IMR-90 (cell line): ENCODE measurements around the gene CTPS2. TPM values are rescaled to one million over a fixed set of nuclear protein-coding genes. Genes with fewer than 3 reads are reported as not detected.

ENCODE experiments used
- ATAC-seq: fragments of 200-7000 bp; cut with Tn5 transposase; 2 replicates; pipeline ENCODE4 v1.9.1; 2020; ENCODE audit warnings: low read depth, mild to moderate bottlenecking, moderate library complexity
- BruUV-seq: library from RNA; stranded (reverse); fragments of 400-500 nt; replicated peaks from 2 replicates; lab custom pipeline; 2021; lab: Mats Ljungman, UMichigan
- CTCF ChIA-PET: fragments of 300-600 bp; formaldehyde crosslinking; extraction: SDS; loops from one replicate; lab custom pipeline; 2021; ENCODE audit warnings: antibody characterized with exemption; lab: Yijun Ruan, JAX
- POLR2A ChIA-PET: fragments of 300-600 bp; sonication (Branson Sonifier 250); formaldehyde crosslinking; loops from one replicate; lab custom pipeline; 2022; ENCODE audit warnings: antibody characterized with exemption; ENCODE audit not compliant: unreplicated experiment; lab: Charles Lee
- DNase-seq: peaks from one replicate; pipeline ENCODE4 v3.0.0; 2013
- H2AFZ ChIP-seq: replicated peaks from 2 replicates; pipeline ENCODE3; 2013; ENCODE audit warnings: low read length, mild to moderate bottlenecking; ENCODE audit not compliant: poor library complexity
- H2AK5ac ChIP-seq: 2 replicates; pipeline ENCODE4 v1.6.1; 2013; ENCODE audit warnings: low read depth, low read length, inconsistent platforms
- H2AK9ac ChIP-seq: replicated peaks from 2 replicates; pipeline ENCODE3; 2013; ENCODE audit warnings: mild to moderate bottlenecking, low read depth, low read length, moderate library complexity; ENCODE audit not compliant: poor library complexity
- H2BK120ac ChIP-seq: 2 replicates; pipeline ENCODE4 v1.6.1; 2013; ENCODE audit warnings: low read depth, low read length, inconsistent platforms
- H2BK15ac ChIP-seq: 3 replicates; pipeline ENCODE4 v1.6.1; 2013; ENCODE audit warnings: low read depth, low read length, inconsistent platforms
- H2BK20ac ChIP-seq: 2 replicates; pipeline ENCODE4 v1.6.1; 2013; ENCODE audit warnings: low read depth, mild to moderate bottlenecking, inconsistent platforms, low read length, moderate library complexity
- H2BK5ac ChIP-seq: 2 replicates; pipeline ENCODE4 v1.6.1; 2013; ENCODE audit warnings: mild to moderate bottlenecking, low read depth, low read length, inconsistent platforms; ENCODE audit not compliant: poor library complexity, severe bottlenecking
- H3K14ac ChIP-seq: replicated peaks from 2 replicates; pipeline ENCODE4 v1.6.1; 2013; ENCODE audit warnings: low read depth, low read length, inconsistent platforms
- H3K18ac ChIP-seq: 2 replicates; pipeline ENCODE4 v1.6.1; 2013; ENCODE audit warnings: low read depth, low read length, control low read depth
- H3K23ac ChIP-seq: 2 replicates; pipeline ENCODE4 v1.6.1; 2013; ENCODE audit warnings: low read depth, low read length, inconsistent platforms
- H3K27ac ChIP-seq: 2 replicates; pipeline ENCODE4 v1.5.1; 2013; ENCODE audit warnings: mild to moderate bottlenecking, control low read depth, low read length; ENCODE audit not compliant: insufficient read depth
- H3K27me3 ChIP-seq: 2 replicates; pipeline ENCODE4 v1.6.1; 2013; ENCODE audit warnings: low read length; ENCODE audit not compliant: control insufficient read depth, insufficient read depth
- H3K36me3 ChIP-seq: 2 replicates; pipeline ENCODE4 v1.6.1; 2013; ENCODE audit warnings: low read length, mixed read lengths; ENCODE audit not compliant: control insufficient read depth, insufficient read depth
- H3K4ac ChIP-seq: 2 replicates; pipeline ENCODE4 v1.6.1; 2013; ENCODE audit warnings: low read depth, low read length, inconsistent platforms
- H3K4me1 ChIP-seq: 2 replicates; pipeline ENCODE4 v1.6.1; 2013; ENCODE audit warnings: low read length, mixed read lengths; ENCODE audit not compliant: control insufficient read depth, insufficient read depth
- H3K4me2 ChIP-seq: 2 replicates; pipeline ENCODE4 v1.6.1; 2013; ENCODE audit warnings: low read depth, mild to moderate bottlenecking, control low read depth, low read length, moderate library complexity
- H3K4me3 ChIP-seq: 2 replicates; pipeline ENCODE4 v1.5.1; 2013; ENCODE audit warnings: low read depth, mild to moderate bottlenecking, control low read depth, low read length, moderate library complexity; ENCODE audit not compliant: insufficient read depth
- H3K56ac ChIP-seq: 2 replicates; pipeline ENCODE4 v1.6.1; 2013; ENCODE audit warnings: low read length, inconsistent platforms; ENCODE audit not compliant: insufficient read depth; ENCODE audit errors: extremely low read depth
- H3K79me1 ChIP-seq, 2 experiments: 2 replicates each; pipeline ENCODE4 v1.6.1; 2013; ENCODE audit warnings: low read length in 2 of 2, inconsistent platforms in 1 of 2, low read depth in 1 of 2
- H3K9ac ChIP-seq: 2 replicates; pipeline ENCODE4 v1.6.1; 2013; ENCODE audit warnings: low read depth, low read length, control low read depth
- H3K9me1 ChIP-seq: 2 replicates; pipeline ENCODE4 v1.6.1; 2013; ENCODE audit warnings: low read length, inconsistent platforms; ENCODE audit not compliant: insufficient read depth
- H3K9me3 ChIP-seq: 2 replicates; pipeline ENCODE4 v1.6.1; 2013; ENCODE audit warnings: low read length; ENCODE audit not compliant: control insufficient read depth, insufficient read depth
- H4K20me1 ChIP-seq: 2 replicates; pipeline ENCODE4 v1.6.1; 2013; ENCODE audit warnings: low read length, inconsistent platforms; ENCODE audit not compliant: insufficient read depth
- H4K5ac ChIP-seq: 2 replicates; pipeline ENCODE4 v1.6.1; 2013; ENCODE audit warnings: mild to moderate bottlenecking, low read depth, low read length, control low read depth
- H4K8ac ChIP-seq, 2 experiments: 2 replicates each; pipeline ENCODE4 v1.6.1; 2013; ENCODE audit warnings: low read depth in 2 of 2, low read length in 2 of 2, control low read depth in 1 of 2, inconsistent platforms in 1 of 2
- H4K91ac ChIP-seq: 2 replicates; pipeline ENCODE4 v1.6.1; 2013; ENCODE audit warnings: low read depth, low read length, inconsistent platforms; ENCODE audit not compliant: insufficient read depth
- CTCF ChIP-seq: conservative IDR thresholded peaks from 2 replicates; pipeline ENCODE4 v1.5.1; 2012; ENCODE audit warnings: mild to moderate bottlenecking, low read depth, low read length, improper control_type of control experiment
- ELK1 ChIP-seq: fragments of 150-350 bp; IDR thresholded peaks from 2 replicates; pipeline ENCODE4 v1.6.1; 2016; ENCODE audit warnings: low read depth, mild to moderate bottlenecking, low read length, moderate library complexity, borderline replicate concordance
- FOS ChIP-seq: fragments of 150-350 bp; IDR thresholded peaks from 2 replicates; pipeline ENCODE4 v1.6.1; 2016; ENCODE audit warnings: low read depth, low read length
- RCOR1 ChIP-seq: IDR thresholded peaks from 2 replicates; pipeline ENCODE4 v1.6.1; 2012; ENCODE audit warnings: mild to moderate bottlenecking, low read length, improper control_type of control experiment; ENCODE audit not compliant: insufficient replicate concordance
- WGBS, 2 experiments: methylation state at CpG; one replicate each; pipeline versions ENCODE4 v1.1.5 to v1.1.7; 2013; ENCODE audit warnings: missing lambda C conversion rate in 2 of 2; ENCODE audit not compliant: insufficient read length in 1 of 2; ENCODE audit errors: extremely low coverage in 2 of 2; 5-methylcytosine and 5-hydroxymethylcytosine counted together
- dilution Hi-C: fragments of 300-500 bp; cut with HindIII; formaldehyde crosslinking; loops from one replicate; pipeline ENCODE4 v1.14.3; 2018; ENCODE audit warnings: low sequenced_read_pairs; ENCODE audit not compliant: unreplicated experiment
- in situ Hi-C: fragments of 300-500 bp; cut with MboI; formaldehyde crosslinking; loops from 3 replicates; pipeline ENCODE4 v1.14.3; 2019; ENCODE audit warnings: low sequenced_read_pairs, inconsistent platforms, mixed read lengths
- intact Hi-C: fragments of 100-400 bp; cut with micrococcal nuclease; formaldehyde crosslinking; loops from 2 replicates; pipeline ENCODE4 v1.10.0; 2022
- polyA plus RNA-seq, 3 experiments: library from polyadenylated mRNA; depleted of rRNA; stranded (reverse); fragments of >200 nt; gene quantifications; 2 replicates each; pipeline ENCODE4 v1.2.3, GENCODE V29; 2012; ENCODE audit warnings: low replicate concordance in 1 of 3
- total RNA-seq: library from RNA; depleted of rRNA; stranded (reverse); fragments of >200 nt; gene quantifications from 2 replicates; pipeline ENCODE4 v1.2.3, GENCODE V29; 2012

Gene CTPS2
- total and polyA plus RNA-seq, 2 of the 4 experiments (the other 2 are of a cell fraction), result 6.0 to 13.1 TPM

GRCh38 chrX:16665089-16665488 lies 47.4 kb downstream of the CTPS2 start:
- dilution Hi-C loops (no loop called here), intact Hi-C loops (loop anchor here (2.0 to 5.0 kb wide), 2 partner anchors 228 to 343 kb away; no protein-coding TSS in a partner anchor), in situ Hi-C loops (loop anchor here (10.0 kb wide), 2 partner anchors 220 to 540 kb away; partner anchors contain the start of gene GRPR)
- Histone ChIP-seq H2AK5ac (peak overlapping the region; percentile 80; the same call in 1 of the 2 replicates), H2BK5ac (peak overlapping the region; percentile 97), H3K27me3 (no peaks in the 10 kb centered on the region; the same call in 1 of the 2 replicates), H4K8ac (peak overlapping the region; percentile 35 to 90; a peak in 3 of 4 replicates), H3K27ac (peak overlapping the region; percentile 49; the same call in 1 of the 2 replicates), H3K18ac (peak overlapping the region; percentile 79; the same call in 1 of the 2 replicates), H3K4ac (peak overlapping the region; percentile 93), H2AFZ (no peak overlapping the region), H3K79me1 (peaks cover 0 to 15% of the 10 kb centered on the region in 2 experiments; a peak in 1 of 4 replicates), H3K23ac (peak overlapping the region; percentile 68; the same call in 1 of the 2 replicates), H3K4me2 (no peak overlapping the region), H2AK9ac (no peak overlapping the region), H3K9me1 (0 out of 2 replicates have a peak, but pooled peaks cover 5% of the 10 kb centered on the region), H3K9me3 (no peaks in the 10 kb centered on the region), H4K91ac (peak overlapping the region; percentile 75), H2BK120ac (peak overlapping the region; percentile 98), H3K14ac (peak overlapping the region; percentile 78; the same call in 1 of the 2 replicates), H3K4me3 (no peak overlapping the region), H3K4me1 (peaks cover 9% of the 10 kb centered on the region), H2BK15ac (peak overlapping the region; percentile 61; the same call in 1 of the 3 replicates), H3K9ac (no peak overlapping the region), H3K36me3 (0 out of 2 replicates have a peak, but pooled peaks cover 3% of the 10 kb centered on the region), H3K56ac (peak overlapping the region; percentile 58; the same call in 1 of the 2 replicates), H4K5ac (no peak overlapping the region), H2BK20ac (peak overlapping the region; percentile 94), H4K20me1 (no peaks in the 10 kb centered on the region)
- POLR2A ChIA-PET, result no interaction called here
- BruUV-seq, result no TSS peak
- CTCF ChIA-PET, result no interaction called here
- ATAC-seq (peak; percentile 12; the same call in 1 of the 2 replicates), DNase-seq (peak; percentile 81)
- TF ChIP-seq CTCF (no peak), FOS (peak; percentile 48; the same call in 1 of the 2 replicates), ELK1 (no peak), RCOR1 (no peak)
- WGBS, 2 experiments, result no CpG with 5 or more reads among the region's 2 CpGs
